IPS-11a (cell line): ENCODE data around the gene TAF11L7.
"Not testable (repeated sequence)": the region's sequence is repeated elsewhere in the genome, so short reads cannot be mapped to it uniquely, and the experiment has no call there.

Experiments used
- H3K4me3 ChIP-seq: one replicate; pipeline ENCODE4 v1.5.1; 2013; ENCODE audit warnings: low read depth, low read length, control low read depth

TAF11L7 gene

DNA sequence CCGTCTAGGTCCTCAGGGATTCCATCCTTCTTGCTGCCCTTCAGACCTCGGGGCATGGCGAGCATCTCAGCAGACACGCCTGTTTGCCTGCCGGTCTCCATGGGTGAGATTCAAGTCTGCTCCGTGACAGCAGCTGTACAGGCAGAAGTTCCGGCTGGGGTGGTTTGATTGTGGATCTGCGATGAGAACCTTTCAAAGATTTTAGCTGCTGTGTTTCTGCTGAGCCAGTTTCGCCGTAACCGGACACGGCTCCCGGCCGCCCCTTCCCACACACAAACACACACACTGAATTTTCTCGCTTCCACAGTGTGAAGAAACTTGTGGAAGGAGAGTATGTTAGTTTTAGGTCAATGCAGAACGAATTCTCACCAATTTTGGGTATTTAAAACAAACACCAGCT lies at the start of gene TAF11L7:
TAF11L7 (minus strand) TSS at position 101 of the 400 bp plus-strand sequence.
- not testable (repeated sequence) for H3K4me3 ChIP-seq

DNA sequence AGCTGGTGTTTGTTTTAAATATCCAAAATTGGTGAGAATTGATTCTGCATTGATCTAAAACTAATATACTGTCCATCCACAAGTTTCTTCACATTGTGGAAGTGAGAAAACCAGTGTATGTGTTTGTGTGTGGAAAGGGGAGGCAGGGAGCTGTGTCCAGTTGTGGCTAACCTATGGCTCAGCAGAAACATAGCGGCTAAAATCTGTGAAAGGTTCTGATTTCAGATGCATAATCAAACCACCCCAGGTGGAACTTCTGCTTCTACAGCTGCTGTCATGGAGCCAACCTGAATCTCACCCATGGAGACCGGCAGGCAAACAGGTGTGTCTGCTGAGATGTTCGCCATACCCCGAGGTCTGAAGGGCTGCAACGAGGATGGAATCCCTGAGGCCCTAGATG lies 48.6 kb upstream of the TAF11L7 start, which contains the start of gene TAF11L14:
TAF11L14 (plus strand) TSS at position 301 of the 400 bp plus-strand sequence.
- H3K4me3 ChIP-seq, result no peak within 1 kb of the TSS

GRCh38 chr5:17631788-17632187 lies 46.2 kb upstream of the TAF11L7 start, which contains the start of gene TAF11L13:
Gene TAF11L13, plus strand, starts transcription at chr5:17632088.
- not testable (repeated sequence) for H3K4me3 ChIP-seq

DNA sequence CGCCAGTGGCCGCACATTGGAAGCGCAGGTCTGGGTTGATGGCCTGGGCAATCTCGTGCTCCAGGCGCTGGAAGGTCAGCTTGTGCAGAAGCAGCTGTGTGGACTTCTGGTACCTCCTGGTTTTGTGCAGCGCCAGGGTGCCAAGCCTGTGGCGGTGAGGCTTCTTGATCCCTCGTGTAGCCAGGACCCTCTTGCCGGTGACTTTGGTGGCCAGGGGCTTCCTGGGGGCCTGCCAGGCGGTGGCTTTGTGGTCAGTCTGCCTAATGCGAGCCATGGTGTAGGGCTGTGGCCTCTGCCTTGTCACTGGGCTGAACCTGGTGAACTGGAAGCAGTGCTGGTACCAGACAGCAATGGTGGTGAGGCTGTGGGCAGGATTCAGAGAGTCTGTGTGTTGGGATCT lies 40.1 kb upstream of the TAF11L7 start:
- no peak overlapping the region for H3K4me3 ChIP-seq

GRCh38 chr5:17620627-17621026 lies 35.1 kb upstream of the TAF11L7 start:
- no peak overlapping the region for H3K4me3 ChIP-seq

DNA sequence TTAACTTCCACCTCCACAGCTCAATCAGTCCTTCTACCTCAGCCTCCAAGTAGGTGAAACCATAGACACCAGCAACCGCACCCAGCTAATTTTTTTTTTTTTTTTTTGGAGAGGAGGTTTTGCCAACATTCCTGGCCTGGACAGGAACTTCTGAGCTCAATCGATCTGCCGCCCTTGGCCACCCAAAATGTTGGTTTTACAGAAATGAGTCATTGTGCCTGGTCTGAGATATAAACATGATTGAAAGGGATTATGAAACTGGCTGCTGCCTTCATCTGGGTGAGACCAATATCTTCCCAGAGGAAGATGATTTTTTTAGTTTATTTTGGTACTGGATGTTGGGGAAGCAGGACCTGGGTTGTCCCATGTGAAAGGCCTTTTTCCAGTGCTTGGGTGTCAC lies 33.8 kb upstream of the TAF11L7 start:
- no peak overlapping the region for H3K4me3 ChIP-seq

DNA sequence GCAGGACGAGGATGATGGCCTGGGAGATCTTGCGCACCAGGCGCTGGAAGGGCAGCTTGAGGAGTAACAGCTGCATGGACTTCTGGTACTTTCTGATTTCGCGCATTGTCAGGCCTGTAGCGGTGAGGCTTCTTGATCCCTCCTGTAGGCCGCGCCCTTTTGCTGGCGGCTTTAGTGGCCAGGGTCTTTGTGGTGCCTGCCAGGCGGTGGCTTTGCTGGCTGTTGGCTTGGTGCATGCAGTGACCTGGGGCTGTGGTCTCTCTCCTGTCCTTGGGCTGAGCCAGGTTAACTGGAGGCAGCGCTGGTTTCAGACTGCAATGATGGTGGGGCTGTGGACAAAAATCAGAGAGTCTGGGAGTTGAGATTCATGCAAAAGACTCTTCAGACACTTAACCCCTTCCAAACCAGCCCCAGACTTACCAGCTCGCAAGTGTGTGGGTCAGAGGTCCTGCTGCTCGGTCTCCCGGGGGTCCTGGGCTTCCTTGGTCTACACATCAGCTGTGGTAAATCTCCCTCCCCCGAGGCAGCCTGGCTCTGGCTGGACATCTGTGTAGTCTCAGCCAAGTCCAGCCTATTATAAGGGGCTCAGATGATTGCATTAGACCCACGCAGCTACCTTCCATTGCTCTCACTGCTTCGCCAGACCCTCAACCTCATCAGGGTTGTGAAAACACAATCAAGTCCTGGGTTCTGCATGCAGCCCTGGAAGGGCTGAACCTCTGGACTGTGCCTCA lies 29.5 kb upstream of the TAF11L7 start:
- H3K4me3 ChIP-seq, result no peak overlapping the region

DNA sequence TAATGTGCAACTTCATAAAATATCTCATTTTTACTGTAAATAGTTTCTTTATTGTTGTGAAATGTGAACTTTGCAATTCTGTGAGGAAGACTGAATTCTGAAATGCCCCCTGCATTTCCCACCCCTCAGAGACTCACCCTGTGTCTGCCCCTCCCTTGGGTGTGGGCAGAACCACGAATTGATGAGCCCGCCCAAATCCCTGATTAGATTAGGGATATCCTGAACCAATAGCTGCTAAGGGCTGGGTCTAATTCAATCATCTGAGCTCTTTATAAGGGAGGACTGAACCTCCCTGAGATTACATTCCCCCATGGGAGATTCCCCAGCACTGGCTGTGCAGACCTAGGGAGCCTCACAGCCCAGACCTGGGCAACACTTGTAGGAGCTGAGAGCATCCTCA lies 24.5 kb upstream of the TAF11L7 start, which contains the start of gene TAF11L12:
TAF11L12 (plus strand) TSS at position 301 of the 400 bp plus-strand sequence.
- not testable (repeated sequence) for H3K4me3 ChIP-seq

DNA sequence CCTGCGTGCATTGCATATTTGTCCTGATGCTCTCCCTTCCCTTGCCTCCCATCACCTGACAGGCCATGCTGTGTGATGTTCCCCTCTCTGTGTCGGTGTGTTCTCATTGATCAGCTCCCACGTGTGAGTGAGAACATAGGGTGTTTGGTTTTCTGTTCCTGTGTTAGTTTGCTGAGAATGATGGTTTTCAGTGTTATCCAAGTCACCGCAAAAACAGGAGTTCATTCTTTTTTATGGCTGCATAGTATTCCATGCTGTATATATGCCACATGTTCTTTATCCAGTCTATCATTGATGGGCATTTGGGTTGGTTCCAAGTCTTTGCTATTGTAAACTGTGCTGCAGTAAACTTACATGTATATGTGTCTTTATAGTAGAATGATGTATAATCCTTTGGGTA lies 21.9 kb upstream of the TAF11L7 start:
- not testable (repeated sequence) for H3K4me3 ChIP-seq

DNA sequence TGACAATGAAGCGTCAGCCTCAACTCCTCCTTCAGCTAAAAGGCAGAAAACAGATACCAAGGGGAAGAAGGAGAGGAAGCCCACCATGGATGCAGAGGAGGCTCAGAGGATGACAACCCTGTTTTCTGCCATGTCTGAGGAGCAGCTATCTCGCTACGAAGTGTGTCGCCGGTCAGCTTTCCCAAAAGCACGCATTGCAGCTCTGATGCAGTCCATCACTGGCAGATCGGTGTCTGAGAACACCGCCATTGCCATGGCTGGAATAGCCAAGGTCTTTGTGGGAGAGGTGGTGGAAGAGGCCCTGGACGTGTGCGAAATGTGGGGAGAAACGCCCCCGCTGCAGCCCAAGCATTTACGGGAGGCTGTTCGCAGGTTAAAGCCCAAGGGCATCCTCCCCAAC lies 19.4 kb upstream of the TAF11L7 start:
- H3K4me3 ChIP-seq, result no peak overlapping the region

GRCh38 chr5:17603880-17604279 lies 18.3 kb upstream of the TAF11L7 start, which contains the start of gene TAF11L11:
Gene TAF11L11, plus strand, starts transcription at chr5:17604183.
- not testable (repeated sequence) for H3K4me3 ChIP-seq

- not testable (repeated sequence) for H3K4me3 ChIP-seq
These were observed 12.2 kb upstream of the TAF11L7 start, which contains the start of gene TAF11L10 for GRCh38 chr5:17597728-17598127. Gene TAF11L10, minus strand, starts transcription at chr5:17597828.

DNA sequence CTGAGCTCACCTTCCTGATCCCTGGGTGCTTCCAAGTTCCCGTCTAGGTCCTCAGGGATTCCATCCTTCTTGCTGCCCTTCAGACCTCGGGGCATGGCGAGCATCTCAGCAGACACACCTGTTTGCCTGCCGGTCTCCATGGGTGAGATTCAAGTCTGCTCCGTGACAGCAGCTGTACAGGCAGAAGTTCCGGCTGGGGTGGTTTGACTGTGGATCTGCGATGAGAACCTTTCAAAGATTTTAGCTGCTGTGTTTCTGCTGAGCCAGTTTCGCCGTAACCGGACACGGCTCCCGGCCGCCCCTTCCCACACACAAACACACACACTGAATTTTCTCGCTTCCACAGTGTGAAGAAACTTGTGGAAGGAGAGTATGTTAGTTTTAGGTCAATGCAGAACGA lies 8.7 kb upstream of the TAF11L7 start, which contains the start of gene TAF11L9:
TAF11L9 (minus strand) TSS at position 140 of the 400 bp plus-strand sequence.
- not testable (repeated sequence) for H3K4me3 ChIP-seq

GRCh38 chr5:17590860-17591259 lies 5.3 kb upstream of the TAF11L7 start, which contains the start of gene TAF11L8:
Gene TAF11L8, minus strand, starts transcription at chr5:17590960.
- not testable (repeated sequence) for H3K4me3 ChIP-seq
